HG03558 (cell line): ENCODE data around the gene AIPL1.
A peak's percentile ranks its signal among the peaks of the same experiment; 100 is the strongest.

Experiments used
- ATAC-seq: cut with Tn5 transposase; IDR thresholded peaks from one replicate; pipeline ENCODE4 v1.9.1; 2021; ENCODE audit warnings: moderate number of reproducible peaks; ENCODE audit not compliant: unreplicated experiment; ENCODE audit errors: extremely low read depth

The AIPL1 gene

DNA sequence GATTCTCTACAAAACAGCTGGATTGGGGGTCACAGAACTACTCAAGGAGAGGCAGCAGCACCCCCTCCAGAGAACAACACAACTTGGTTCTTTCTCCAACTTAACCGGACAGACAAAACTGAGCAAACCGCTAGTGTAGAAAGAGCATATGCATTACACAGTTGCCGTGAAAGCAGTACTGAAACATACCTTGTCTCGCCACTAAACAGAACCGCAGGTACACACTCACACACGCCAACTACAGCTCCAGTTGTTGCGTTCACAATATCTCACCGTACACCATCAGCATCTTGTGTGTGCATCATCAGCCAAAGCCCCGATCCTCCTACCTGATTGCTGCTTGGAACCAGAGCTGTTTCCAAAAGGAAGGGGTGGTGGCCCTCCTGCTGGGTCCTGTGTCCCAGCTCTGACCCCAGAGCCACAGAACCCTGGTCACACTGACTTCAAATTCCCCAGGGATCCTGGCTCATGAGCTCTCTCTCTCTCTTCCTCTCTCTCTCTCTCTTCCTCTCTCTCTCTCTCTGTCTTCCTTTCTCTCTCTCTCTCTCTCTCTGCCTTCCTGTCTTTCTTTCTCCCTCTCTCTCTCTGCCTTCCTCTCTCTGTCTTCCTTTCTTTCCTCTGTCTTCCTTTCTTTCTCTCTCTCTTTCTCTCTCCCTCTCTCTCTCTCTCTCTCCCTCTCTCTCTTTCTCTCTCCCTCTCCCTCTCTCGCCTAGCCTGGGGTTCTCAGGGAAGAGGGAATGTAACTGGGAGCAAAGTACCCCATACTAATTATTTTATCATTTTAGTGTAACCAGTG lies 17.7 kb upstream of the AIPL1 start:
- ATAC-seq: no peak

DNA sequence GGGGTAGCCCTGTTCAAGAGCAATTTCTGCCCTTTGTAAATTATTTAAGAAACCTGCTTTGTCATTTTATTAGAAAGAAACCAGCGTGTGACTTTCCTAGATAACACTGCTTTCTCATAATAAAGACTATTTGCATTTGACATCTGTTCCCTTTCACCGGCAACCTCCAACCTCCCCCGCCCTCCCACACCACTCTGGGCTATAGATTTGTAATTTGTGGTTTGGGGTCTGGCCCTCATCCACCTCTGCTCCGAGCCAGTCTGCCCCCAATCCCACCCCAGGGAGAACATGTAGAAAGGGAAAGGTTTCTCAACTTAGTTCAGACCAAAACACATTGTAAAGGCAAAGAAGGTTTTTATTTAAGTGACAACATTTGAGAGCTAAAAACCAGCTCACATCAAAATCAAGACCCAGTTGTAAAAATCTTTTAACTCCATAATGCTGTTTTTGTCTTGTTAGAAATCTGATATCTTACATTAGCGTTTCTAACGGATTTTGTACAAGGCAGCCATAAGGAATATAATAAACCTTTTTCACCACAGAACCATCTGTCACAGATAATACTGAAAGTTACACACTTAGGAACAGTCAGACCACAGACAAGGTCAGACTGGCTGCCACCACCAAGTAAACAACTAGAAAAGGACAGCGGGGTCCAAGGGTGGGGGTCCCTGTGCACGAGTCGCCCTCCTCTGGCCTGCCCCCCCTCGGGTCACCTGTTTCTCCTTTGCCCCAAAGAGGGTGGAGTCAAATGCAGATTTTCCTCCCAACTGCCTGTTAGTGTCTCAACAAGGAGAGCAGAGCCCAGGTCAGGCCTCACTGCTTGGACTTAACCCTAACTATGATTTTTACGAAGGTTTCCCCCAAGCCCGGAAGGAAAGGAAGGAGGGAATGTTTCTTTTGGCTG lies 16.3 kb upstream of the AIPL1 start:
- ATAC-seq: no peak

GRCh38 chr17:6449307-6449706 lies 14.4 kb upstream of the AIPL1 start:
- ATAC-seq: no peak

- ATAC-seq: no peak
These were observed 13.6 kb upstream of the AIPL1 start for GRCh38 chr17:6448473-6448872.

- no peak for ATAC-seq
These were observed 11.7 kb upstream of the AIPL1 start for GRCh38 chr17:6446516-6447100.

- ATAC-seq: no peak
These were observed 9.8 kb upstream of the AIPL1 start for GRCh38 chr17:6444571-6445335.

- ATAC-seq: peak; percentile 60
These were observed 9.0 kb upstream of the AIPL1 start, which contains the start of gene PIMREG for GRCh38 chr17:6443692-6444570. TSS of gene PIMREG (plus strand) at chr17:6444455. CDS start at chr17:6445111, 656 bp downstream.

GRCh38 chr17:6442775-6443174 lies 7.9 kb upstream of the AIPL1 start:
- ATAC-seq: no peak

- no peak for ATAC-seq
These were observed 5.0 kb upstream of the AIPL1 start for GRCh38 chr17:6439951-6440350.

- ATAC-seq: no peak
These were observed 3.0 kb upstream of the AIPL1 start for GRCh38 chr17:6437956-6438355.

- ATAC-seq: no peak
These were observed 2.5 kb upstream of the AIPL1 start for GRCh38 chr17:6437466-6437865.

- no peak for ATAC-seq
These were observed 1.0 kb upstream of the AIPL1 start for GRCh38 chr17:6435968-6436367.

- ATAC-seq: no peak
These were observed 4.2 kb downstream of the AIPL1 start for GRCh38 chr17:6430769-6431168.

GRCh38 chr17:6429266-6429665 lies 5.7 kb downstream of the AIPL1 start:
- ATAC-seq: no peak

DNA sequence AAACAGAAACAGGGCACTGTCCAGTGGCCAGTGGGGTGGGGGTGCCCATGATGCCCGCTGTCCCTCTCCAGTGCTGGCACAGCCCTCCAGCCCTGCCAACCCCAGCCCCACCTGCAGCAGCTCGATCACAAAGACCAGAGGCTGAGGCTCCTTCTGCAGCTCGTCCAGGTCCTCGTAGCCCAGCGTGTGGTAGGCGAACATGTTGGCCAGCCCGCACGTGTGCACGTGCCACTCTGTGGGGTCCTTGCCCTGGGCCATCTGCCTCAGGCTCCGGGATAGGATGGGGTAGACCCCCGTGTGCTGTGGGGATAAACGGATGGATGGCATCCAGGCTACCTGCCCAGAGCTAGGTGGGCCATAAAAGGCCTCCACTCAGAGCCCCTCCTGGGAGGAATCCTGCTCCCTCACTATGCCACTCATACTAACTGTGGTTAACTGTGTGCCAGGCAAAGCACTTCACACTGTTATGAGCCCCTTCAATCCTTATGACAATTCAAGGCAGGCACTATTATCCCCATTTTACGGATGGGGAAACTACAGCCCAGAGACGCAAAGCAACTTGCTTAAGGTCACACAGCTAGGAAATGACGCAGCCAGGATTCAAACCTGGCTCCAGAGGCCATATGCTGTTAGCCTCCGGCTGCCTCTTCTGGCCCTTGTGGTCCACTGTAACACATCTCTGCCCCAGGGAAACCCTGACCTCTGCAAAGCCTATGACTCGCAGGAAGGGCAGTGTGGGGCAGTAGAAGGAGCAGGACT lies 6.5 kb downstream of the AIPL1 start:
- no peak for ATAC-seq

DNA sequence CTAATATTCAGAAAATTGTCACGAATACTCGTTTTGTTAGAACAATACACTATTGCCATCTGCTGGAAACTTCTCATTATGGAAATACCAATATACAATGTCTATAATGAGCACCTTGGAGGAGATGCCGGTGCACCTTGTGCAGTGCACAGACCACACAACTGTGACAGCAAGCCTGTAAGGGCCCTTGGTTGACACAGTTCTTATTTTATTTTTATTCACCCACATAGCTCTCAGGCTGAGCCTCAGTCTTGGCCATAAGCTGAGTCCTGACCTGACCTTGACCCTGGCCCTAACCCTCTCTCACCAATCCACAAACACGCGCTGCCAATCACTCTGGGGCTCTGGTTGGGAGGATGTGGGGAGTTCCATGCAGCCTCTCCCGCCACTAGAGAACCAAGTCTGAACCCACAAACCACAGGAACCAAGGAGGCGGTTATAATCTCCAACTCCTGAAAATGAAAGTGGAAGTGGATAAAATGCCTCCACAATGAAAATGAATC lies 7.6 kb downstream of the AIPL1 start:
- no peak for ATAC-seq

GRCh38 chr17:6426356-6427101 lies 8.4 kb downstream of the AIPL1 start:
- ATAC-seq: no peak

GRCh38 chr17:6425407-6425806 lies 9.5 kb downstream of the AIPL1 start:
- no peak for ATAC-seq
